Measurements from ENCODE around the gene DOCK3.
A peak's percentile ranks its signal among the peaks of the same experiment; 100 is the strongest.

Gene DOCK3

GRCh38 chr3:50674349-50675178 is at the start of gene DOCK3:
Gene DOCK3, plus strand, starts transcription at chr3:50674927. Its CDS starts 337 bp downstream, at chr3:50675264.
- DNase-seq: peak; percentile 55

GRCh38 chr3:50625231-50626182 is 49.2 kb upstream of the DOCK3 start:
- DNase-seq: no peak

GRCh38 chr3:50626401-50626800 is 48.3 kb upstream of the DOCK3 start:
- DNase-seq: no peak

GRCh38 chr3:50627407-50628051 is 47.2 kb upstream of the DOCK3 start:
- DNase-seq: no peak

- no peak for DNase-seq
Observed at GRCh38 chr3:50628601-50629000, 46.1 kb upstream of the DOCK3 start.

- DNase-seq: no peak
Observed at GRCh38 chr3:50630394-50630793, 44.3 kb upstream of the DOCK3 start.

GRCh38 chr3:50630877-50631276 is 43.9 kb upstream of the DOCK3 start:
- no peak for DNase-seq

GRCh38 chr3:50632450-50632849 is 42.3 kb upstream of the DOCK3 start:
- DNase-seq: no peak

GRCh38 chr3:50633230-50633790 is 41.4 kb upstream of the DOCK3 start:
- DNase-seq: no peak

- DNase-seq: no peak
Observed at GRCh38 chr3:50635066-50635465, 39.7 kb upstream of the DOCK3 start.

GRCh38 chr3:50637011-50637410 is 37.7 kb upstream of the DOCK3 start:
- no peak for DNase-seq

GRCh38 chr3:50637945-50638344 is 36.8 kb upstream of the DOCK3 start:
- DNase-seq: no peak

- no peak for DNase-seq
Observed at GRCh38 chr3:50639055-50639494, 35.7 kb upstream of the DOCK3 start.

GRCh38 chr3:50642382-50642781 is 32.3 kb upstream of the DOCK3 start:
- DNase-seq: peak; percentile 45

- no peak for DNase-seq
Observed at GRCh38 chr3:50644561-50644960, 30.2 kb upstream of the DOCK3 start.

- DNase-seq: no peak
Observed at GRCh38 chr3:50645378-50645777, 29.3 kb upstream of the DOCK3 start.

GRCh38 chr3:50648313-50648712 is 26.4 kb upstream of the DOCK3 start:
- DNase-seq: no peak

- DNase-seq: no peak
Observed at GRCh38 chr3:50648944-50649343, 25.8 kb upstream of the DOCK3 start.

GRCh38 chr3:50649451-50649931 is 25.2 kb upstream of the DOCK3 start:
- no peak for DNase-seq

- no peak for DNase-seq
Observed at GRCh38 chr3:50650018-50650417, 24.7 kb upstream of the DOCK3 start.

- no peak for DNase-seq
Observed at GRCh38 chr3:50651445-50651844, 23.3 kb upstream of the DOCK3 start.

GRCh38 chr3:50651920-50652529 is 22.7 kb upstream of the DOCK3 start:
- no peak for DNase-seq

Data from activated CD4-positive, alpha-beta T cell treated with anti-CD3 and anti-CD28 coated beads, Interleukin-2, amount 50 U/mL, for 16 hours (primary cell).